HCT116 (cell line): ENCODE data around the gene CIRBP. TPM values are rescaled to one million over a fixed set of nuclear protein-coding genes. Genes with fewer than 3 reads are reported as not detected.

Source experiments
- ATAC-seq: fragments of 200-7000 bp; cut with Tn5 transposase; 2 replicates; pipeline ENCODE4 v1.9.1; 2020; ENCODE audit warnings: mild to moderate bottlenecking, moderate library complexity
- BruUV-seq: library from RNA; stranded (reverse); fragments of 400-500 nt; replicated peaks from 2 replicates; lab custom pipeline; 2021; lab: Mats Ljungman, UMichigan
- CTCF ChIA-PET: fragments of 300-600 bp; sonication (Branson Sonifier 250); formaldehyde crosslinking; loops from one replicate; lab custom pipeline; 2021; ENCODE audit warnings: antibody characterized with exemption; lab: Charles Lee
- POLR2A ChIA-PET: fragments of 300-600, 350-600 bp; sonication (Branson Sonifier 250); formaldehyde crosslinking; loops from one replicate; lab custom pipeline; 2021; ENCODE audit warnings: antibody characterized with exemption; lab: Charles Lee
- RAD21 ChIA-PET, 2 experiments: fragments of 300-600 bp; sonication (Branson Sonifier 250); formaldehyde crosslinking; loops; one replicate each; lab custom pipeline; 2023; ENCODE audit warnings: low total read pairs in 2 of 2; ENCODE audit not compliant: uncharacterized antibody in 2 of 2, unreplicated experiment in 2 of 2, low non-redundant PET in 1 of 2; lab: Charles Lee
- DNase-seq: peaks from one replicate; pipeline ENCODE4 v3.0.0-alpha.2; 2010; ENCODE audit warnings: low read depth, low spot score
- H2AFZ ChIP-seq: fragments of 200-600 bp; shearing (Covaris generic), sonication (generic); 2 replicates; pipeline ENCODE4 v1.6.1; 2017; ENCODE audit warnings: low read depth, mixed run types, mixed read lengths, antibody characterized with exemption, low read length; ENCODE audit not compliant: poor library complexity, severe bottlenecking
- H3K27ac ChIP-seq: 2 replicates; pipeline ENCODE4 v1.5.1; 2012; ENCODE audit warnings: low read depth, low read length
- H3K27me3 ChIP-seq: fragments of 200-600 bp; sonication (generic); 2 replicates; pipeline ENCODE4 v1.6.1; 2016; ENCODE audit warnings: mixed run types, low read length, mixed read lengths; ENCODE audit not compliant: insufficient read depth
- H3K36me3 ChIP-seq, 2 experiments: fragments of 200-500 bp in 1 of 2; fragments of 200-600 bp in 1 of 2; sonication (Bioruptor generic) in 1 of 2; sonication (generic) in 1 of 2; 2 replicates each; pipeline versions ENCODE4 v1.5.1 to v1.6.1; 2014 to 2016; ENCODE audit warnings: low read length in 2 of 2, inconsistent platforms in 1 of 2, mixed read lengths in 1 of 2, mixed run types in 1 of 2; ENCODE audit not compliant: insufficient read depth in 2 of 2, control insufficient read depth in 1 of 2
- H3K4me1 ChIP-seq, 2 experiments: fragments of 200-600 bp in 1 of 2; sonication (generic) in 1 of 2; 2 replicates each; pipeline versions ENCODE4 v1.5.1 to v1.6.1; 2012 to 2017; ENCODE audit warnings: low read length in 2 of 2, inconsistent platforms in 1 of 2, mild to moderate bottlenecking in 1 of 2, mixed read lengths in 1 of 2, mixed run types in 1 of 2, moderate library complexity in 1 of 2; ENCODE audit not compliant: insufficient read depth in 2 of 2, control insufficient read depth in 1 of 2
- H3K4me2 ChIP-seq: fragments of 200-600 bp; sonication (generic); 2 replicates; pipeline ENCODE4 v1.6.1; 2017; ENCODE audit warnings: mixed run types, low read length, mixed read lengths
- H3K4me3 ChIP-seq, 2 experiments: fragments of 200-600 bp in 1 of 2; sonication (generic) in 1 of 2; replicated peaks in 1 of 2; 2 replicates each; pipeline ENCODE4 v1.5.1; 2011 to 2016; ENCODE audit warnings: low read length in 2 of 2, control low read depth in 1 of 2, low read depth in 1 of 2, mild to moderate bottlenecking in 1 of 2, mixed read lengths in 1 of 2, mixed run types in 1 of 2
- H3K79me2 ChIP-seq: fragments of 200-600 bp; sonication (generic); 2 replicates; pipeline ENCODE4 v1.6.1; 2017; ENCODE audit warnings: mild to moderate bottlenecking, mixed run types, low read length, moderate library complexity, mixed read lengths; ENCODE audit not compliant: insufficient read depth
- H3K9ac ChIP-seq: fragments of 200-600 bp; sonication (generic); 2 replicates; pipeline ENCODE4 v1.6.1; 2016; ENCODE audit warnings: low read length, mixed read lengths
- H3K9me2 ChIP-seq: fragments of 200-600 bp; sonication (generic), shearing (Covaris generic); 2 replicates; pipeline ENCODE4 v1.6.1; 2017; ENCODE audit warnings: mixed run types, mild to moderate bottlenecking, moderate library complexity; ENCODE audit not compliant: insufficient read depth
- H3K9me3 ChIP-seq, 2 experiments: fragments of 200-500 bp in 1 of 2; fragments of 200-600 bp in 1 of 2; sonication (Bioruptor generic) in 1 of 2; sonication (generic) in 1 of 2; 2 replicates each; pipeline ENCODE4 v1.6.1; 2014 to 2017; ENCODE audit warnings: low read length in 2 of 2, mixed read lengths in 2 of 2, inconsistent platforms in 1 of 2, low read depth in 1 of 2, mild to moderate bottlenecking in 1 of 2, mixed run types in 1 of 2, moderate library complexity in 1 of 2; ENCODE audit not compliant: control insufficient read depth in 1 of 2, insufficient read depth in 1 of 2
- H4K20me1 ChIP-seq: fragments of 200-600 bp; sonication (generic), shearing (Covaris generic); 2 replicates; pipeline ENCODE4 v1.6.1; 2017; ENCODE audit warnings: mixed run types, mild to moderate bottlenecking, moderate library complexity; ENCODE audit not compliant: insufficient read depth
- CBX3 ChIP-seq: IDR thresholded peaks from 2 replicates; pipeline ENCODE4 v1.6.1; 2012; ENCODE audit warnings: low read depth
- EGR1 ChIP-seq: IDR thresholded peaks from 2 replicates; pipeline ENCODE4 v1.6.1; 2012; ENCODE audit warnings: low read depth
- EZH2phosphoT487 ChIP-seq: fragments of 200-600 bp; IDR thresholded peaks from 2 replicates; pipeline ENCODE4 v1.6.1; 2018; ENCODE audit warnings: antibody characterized with exemption, borderline replicate concordance
- intact Hi-C: fragments of 100-400 bp; cut with micrococcal nuclease; formaldehyde crosslinking; loops from 2 replicates; pipeline ENCODE4 v1.10.0; 2022
- total RNA-seq: library from RNA; stranded (reverse); gene quantifications from one replicate; pipeline ENCODE4 v1.2.1, GENCODE V29; 2021; ENCODE audit not compliant: unreplicated experiment
- TF ChIP-seq, protein P1 (sequence below): IDR thresholded peaks from 2 replicates; pipeline ENCODE4 v1.6.1; 2012
- TF ChIP-seq, protein P2 (sequence below): IDR thresholded peaks from 2 replicates; pipeline ENCODE4 v1.6.1; 2012; ENCODE audit warnings: low read depth
- TF ChIP-seq, protein P3 (sequence below): IDR thresholded peaks from 2 replicates; pipeline ENCODE4 v1.6.1; 2012

CIRBP gene
- total RNA-seq, 1 experiment from 2014 or later: 276 TPM

DNA sequence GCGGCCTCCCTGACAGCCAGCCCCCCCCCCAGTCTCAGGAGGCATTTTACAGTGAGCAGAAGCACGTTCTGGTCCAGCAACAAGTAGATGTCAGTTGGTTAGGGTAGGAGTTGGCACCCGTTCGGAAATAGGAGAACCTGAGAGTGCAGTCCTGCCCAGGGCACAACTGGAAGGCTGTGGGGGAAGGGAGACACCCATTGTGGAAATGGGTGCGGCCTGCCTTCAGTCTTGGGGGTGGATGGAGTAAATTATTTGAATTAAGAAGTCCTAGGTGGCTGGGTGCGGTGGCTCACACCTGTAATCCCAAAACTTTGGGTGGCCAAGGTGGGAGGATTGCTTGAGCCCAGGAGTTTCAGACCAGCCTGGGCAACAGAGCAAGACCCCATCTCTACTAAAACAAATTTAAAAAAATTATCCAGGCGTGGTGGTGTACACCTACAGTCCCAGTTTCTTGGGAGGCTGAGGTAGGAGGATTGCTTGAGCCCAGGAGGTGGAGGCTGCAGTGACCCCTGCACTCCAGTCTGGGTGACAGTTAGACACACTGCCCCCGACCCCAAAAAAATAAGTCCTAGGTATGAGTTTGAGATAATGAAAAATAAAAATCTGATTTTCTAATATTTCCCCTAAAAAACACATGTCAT lies 1.2 kb downstream of the CIRBP start:
- H3K27me3 ChIP-seq: no peaks in the 10 kb centered on the region
- no peak for ATAC-seq
- peaks cover 27 to 33% of the 10 kb centered on the region in 2 experiments; a peak in 3 of 4 replicates for H3K36me3 ChIP-seq
- no peaks in the 10 kb centered on the region for H3K9me3 ChIP-seq
- RAD21 ChIA-PET: no interaction called here
- BruUV-seq: no TSS peak
- H4K20me1 ChIP-seq: no peaks in the 10 kb centered on the region
- POLR2A ChIA-PET: interaction anchor here (1.6 to 1.7 kb wide), 3 partner anchors 11 to 225 kb away, joined by 7 to 54 read pairs (median 40); no protein-coding TSS in a partner anchor
- intact Hi-C loops: loop anchor here (10.0 kb wide), 1 partner anchor 134 kb away; the partner anchor contains the start of genes DAZAP1 and GAMT
- peaks cover 55% of the 10 kb centered on the region for H3K79me2 ChIP-seq
- no peak overlapping the region for H2AFZ ChIP-seq
- TF ChIP-seq, protein P1, sequence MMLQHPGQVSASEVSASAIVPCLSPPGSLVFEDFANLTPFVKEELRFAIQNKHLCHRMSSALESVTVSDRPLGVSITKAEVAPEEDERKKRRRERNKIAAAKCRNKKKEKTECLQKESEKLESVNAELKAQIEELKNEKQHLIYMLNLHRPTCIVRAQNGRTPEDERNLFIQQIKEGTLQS: no peak
- TF ChIP-seq CBX3: no peak
- no peak for TF ChIP-seq EGR1
- TF ChIP-seq, protein P2, sequence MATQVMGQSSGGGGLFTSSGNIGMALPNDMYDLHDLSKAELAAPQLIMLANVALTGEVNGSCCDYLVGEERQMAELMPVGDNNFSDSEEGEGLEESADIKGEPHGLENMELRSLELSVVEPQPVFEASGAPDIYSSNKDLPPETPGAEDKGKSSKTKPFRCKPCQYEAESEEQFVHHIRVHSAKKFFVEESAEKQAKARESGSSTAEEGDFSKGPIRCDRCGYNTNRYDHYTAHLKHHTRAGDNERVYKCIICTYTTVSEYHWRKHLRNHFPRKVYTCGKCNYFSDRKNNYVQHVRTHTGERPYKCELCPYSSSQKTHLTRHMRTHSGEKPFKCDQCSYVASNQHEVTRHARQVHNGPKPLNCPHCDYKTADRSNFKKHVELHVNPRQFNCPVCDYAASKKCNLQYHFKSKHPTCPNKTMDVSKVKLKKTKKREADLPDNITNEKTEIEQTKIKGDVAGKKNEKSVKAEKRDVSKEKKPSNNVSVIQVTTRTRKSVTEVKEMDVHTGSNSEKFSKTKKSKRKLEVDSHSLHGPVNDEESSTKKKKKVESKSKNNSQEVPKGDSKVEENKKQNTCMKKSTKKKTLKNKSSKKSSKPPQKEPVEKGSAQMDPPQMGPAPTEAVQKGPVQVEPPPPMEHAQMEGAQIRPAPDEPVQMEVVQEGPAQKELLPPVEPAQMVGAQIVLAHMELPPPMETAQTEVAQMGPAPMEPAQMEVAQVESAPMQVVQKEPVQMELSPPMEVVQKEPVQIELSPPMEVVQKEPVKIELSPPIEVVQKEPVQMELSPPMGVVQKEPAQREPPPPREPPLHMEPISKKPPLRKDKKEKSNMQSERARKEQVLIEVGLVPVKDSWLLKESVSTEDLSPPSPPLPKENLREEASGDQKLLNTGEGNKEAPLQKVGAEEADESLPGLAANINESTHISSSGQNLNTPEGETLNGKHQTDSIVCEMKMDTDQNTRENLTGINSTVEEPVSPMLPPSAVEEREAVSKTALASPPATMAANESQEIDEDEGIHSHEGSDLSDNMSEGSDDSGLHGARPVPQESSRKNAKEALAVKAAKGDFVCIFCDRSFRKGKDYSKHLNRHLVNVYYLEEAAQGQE: no peak
- no peak for TF ChIP-seq EZH2phosphoT487
- TF ChIP-seq, protein P3, sequence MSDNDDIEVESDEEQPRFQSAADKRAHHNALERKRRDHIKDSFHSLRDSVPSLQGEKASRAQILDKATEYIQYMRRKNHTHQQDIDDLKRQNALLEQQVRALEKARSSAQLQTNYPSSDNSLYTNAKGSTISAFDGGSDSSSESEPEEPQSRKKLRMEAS: no peak
- peak overlapping the region; percentile 100 for H3K27ac ChIP-seq
- H3K4me1 ChIP-seq: peaks cover 38 to 79% of the 10 kb centered on the region in 2 experiments
- no peak for DNase-seq
- H3K9me2 ChIP-seq: no peaks in the 10 kb centered on the region
- H3K4me2 ChIP-seq: peak overlapping the region; percentile 100
- peak overlapping the region; percentile 98 for H3K9ac ChIP-seq
- peak overlapping the region; percentile 85 to 96 for H3K4me3 ChIP-seq
- CTCF ChIA-PET: no interaction called here
